IPS-15b (cell line): Measurements from ENCODE around the gene LENG1.

Source experiments
- H3K27me3 ChIP-seq: one replicate; pipeline ENCODE4 v1.6.1; 2013; ENCODE audit warnings: low read length; ENCODE audit not compliant: control insufficient read depth, insufficient read depth
- H3K36me3 ChIP-seq: one replicate; pipeline ENCODE4 v1.6.1; 2013; ENCODE audit warnings: low read length; ENCODE audit not compliant: control insufficient read depth, insufficient read depth
- H3K4me1 ChIP-seq: one replicate; pipeline ENCODE4 v1.6.1; 2013; ENCODE audit warnings: mild to moderate bottlenecking, low read length; ENCODE audit not compliant: control insufficient read depth, insufficient read depth
- H3K4me3 ChIP-seq: one replicate; pipeline ENCODE4 v1.5.1; 2013; ENCODE audit warnings: low read depth, low read length
- H3K9ac ChIP-seq: one replicate; pipeline ENCODE4 v1.6.1; 2013; ENCODE audit warnings: low read depth, mild to moderate bottlenecking, low read length
- H3K9me3 ChIP-seq: one replicate; pipeline ENCODE4 v1.6.1; 2013; ENCODE audit warnings: mild to moderate bottlenecking, low read length; ENCODE audit not compliant: control insufficient read depth, insufficient read depth

LENG1 gene

GRCh38 chr19:54129617-54129996 lies 29.9 kb downstream of the LENG1 start:
- Histone ChIP-seq H3K9me3 (no peaks in the 10 kb centered on the region), H3K9ac (no peak overlapping the region), H3K4me1 (no peaks in the 10 kb centered on the region), H3K4me3 (no peak overlapping the region), H3K36me3 (peaks cover 40% of the 10 kb centered on the region), H3K27me3 (no peaks in the 10 kb centered on the region)

- H3K9me3 ChIP-seq: no peaks in the 10 kb centered on the region
- H3K27me3 ChIP-seq: no peaks in the 10 kb centered on the region
- H3K36me3 ChIP-seq: peaks cover 46% of the 10 kb centered on the region
- no peaks in the 10 kb centered on the region for H3K4me1 ChIP-seq
- H3K4me3 ChIP-seq: no peak overlapping the region
- H3K9ac ChIP-seq: no peak overlapping the region
Measured at GRCh38 chr19:54128796-54129616, 30.5 kb downstream of the LENG1 start.

- no peaks in the 10 kb centered on the region for H3K9me3 ChIP-seq
- no peaks in the 10 kb centered on the region for H3K27me3 ChIP-seq
- H3K4me1 ChIP-seq: no peaks in the 10 kb centered on the region
- peaks cover 52% of the 10 kb centered on the region for H3K36me3 ChIP-seq
- H3K9ac ChIP-seq: no peak overlapping the region
- no peak overlapping the region for H3K4me3 ChIP-seq
Measured at GRCh38 chr19:54128441-54128725, 31.1 kb downstream of the LENG1 start.

DNA sequence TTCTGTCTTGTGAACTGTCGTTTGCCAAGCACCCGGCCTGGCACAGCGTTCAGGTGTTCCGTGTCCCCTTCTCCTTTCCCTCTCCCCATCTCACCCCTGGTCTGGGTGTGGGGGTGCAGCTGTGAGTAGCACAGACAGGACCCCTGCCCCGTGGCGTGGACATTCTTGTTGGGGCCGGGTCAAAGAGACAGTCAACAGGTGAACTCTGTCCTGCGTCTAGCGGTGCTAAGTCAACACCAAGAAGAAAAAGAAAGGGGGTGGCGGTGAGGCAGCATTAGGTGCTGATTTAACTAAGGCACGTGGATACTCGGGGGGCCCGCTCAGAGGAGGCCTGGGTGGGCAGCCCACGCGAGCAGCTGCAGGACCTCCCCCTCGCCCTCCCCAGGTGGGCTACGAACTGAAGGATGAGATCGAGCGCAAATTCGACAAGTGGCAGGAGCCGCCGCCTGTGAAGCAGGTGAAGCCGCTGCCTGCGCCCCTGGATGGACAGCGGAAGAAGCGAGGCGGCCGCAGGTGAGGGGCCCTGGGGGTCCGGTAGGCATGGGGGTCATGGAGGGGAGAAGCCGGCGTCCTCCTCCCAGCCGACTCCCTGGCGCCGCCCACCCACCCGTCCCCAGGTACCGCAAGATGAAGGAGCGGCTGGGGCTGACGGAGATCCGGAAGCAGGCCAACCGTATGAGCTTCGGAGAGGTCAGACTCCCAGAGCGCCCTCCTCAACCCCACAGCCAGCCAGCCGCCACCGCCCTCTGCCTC lies 31.7 kb downstream of the LENG1 start:
- H3K4me1 ChIP-seq: no peaks in the 10 kb centered on the region
- no peaks in the 10 kb centered on the region for H3K27me3 ChIP-seq
- no peak overlapping the region for H3K9ac ChIP-seq
- H3K4me3 ChIP-seq: no peak overlapping the region
- H3K36me3 ChIP-seq: peaks cover 57% of the 10 kb centered on the region
- H3K9me3 ChIP-seq: no peaks in the 10 kb centered on the region

- Histone ChIP-seq H3K36me3 (peaks cover 64% of the 10 kb centered on the region), H3K27me3 (no peaks in the 10 kb centered on the region), H3K9me3 (no peaks in the 10 kb centered on the region), H3K4me3 (no peak overlapping the region), H3K9ac (no peak overlapping the region), H3K4me1 (no peaks in the 10 kb centered on the region)
Measured at GRCh38 chr19:54125713-54126112, 33.8 kb downstream of the LENG1 start.

DNA sequence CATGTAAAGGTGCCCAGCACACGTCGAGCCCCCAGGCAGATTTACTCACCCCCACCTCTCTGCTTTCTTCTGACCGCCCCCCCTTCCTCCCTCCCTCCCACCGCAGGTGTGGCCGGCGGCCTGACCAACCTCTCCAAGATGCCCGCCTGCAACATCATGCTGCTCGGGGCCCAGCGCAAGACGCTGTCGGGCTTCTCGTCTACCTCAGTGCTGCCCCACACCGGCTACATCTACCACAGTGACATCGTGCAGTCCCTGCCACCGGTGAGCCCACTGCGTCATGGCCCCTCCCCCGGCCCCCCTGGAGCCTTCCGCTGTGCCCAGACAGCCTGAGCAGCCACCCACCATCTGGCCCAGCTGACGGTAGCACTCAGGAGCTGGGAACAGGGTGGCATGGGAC lies 35.1 kb downstream of the LENG1 start:
- no peaks in the 10 kb centered on the region for H3K9me3 ChIP-seq
- H3K4me1 ChIP-seq: no peaks in the 10 kb centered on the region
- H3K36me3 ChIP-seq: peaks cover 67% of the 10 kb centered on the region
- H3K9ac ChIP-seq: no peak overlapping the region
- no peaks in the 10 kb centered on the region for H3K27me3 ChIP-seq
- no peak overlapping the region for H3K4me3 ChIP-seq

DNA sequence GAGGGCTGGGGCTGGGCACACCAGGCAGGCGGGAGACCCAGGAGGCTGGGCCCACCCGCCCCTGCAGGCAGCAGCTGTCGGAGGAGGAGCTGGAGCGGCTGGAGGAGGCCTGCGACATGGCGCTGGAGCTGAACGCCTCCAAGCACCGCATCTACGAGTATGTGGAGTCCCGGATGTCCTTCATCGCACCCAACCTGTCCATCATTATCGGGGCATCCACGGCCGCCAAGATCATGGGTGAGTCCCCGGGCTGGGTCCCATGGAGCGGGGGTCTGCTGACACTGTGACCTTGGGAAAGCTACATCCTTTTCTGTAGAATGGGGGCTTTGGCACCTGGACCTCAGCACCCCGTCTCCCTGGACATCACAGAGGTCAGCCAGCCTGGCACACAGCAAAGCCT lies 35.8 kb downstream of the LENG1 start:
- Histone ChIP-seq H3K9ac (no peak overlapping the region), H3K27me3 (no peaks in the 10 kb centered on the region), H3K36me3 (peaks cover 60% of the 10 kb centered on the region), H3K4me3 (no peak overlapping the region), H3K9me3 (no peaks in the 10 kb centered on the region), H3K4me1 (no peaks in the 10 kb centered on the region)

- H3K27me3 ChIP-seq: no peaks in the 10 kb centered on the region
- H3K4me1 ChIP-seq: no peaks in the 10 kb centered on the region
- no peaks in the 10 kb centered on the region for H3K9me3 ChIP-seq
- no peak overlapping the region for H3K9ac ChIP-seq
- H3K4me3 ChIP-seq: no peak overlapping the region
- peaks cover 58% of the 10 kb centered on the region for H3K36me3 ChIP-seq
Measured at GRCh38 chr19:54121259-54121658, 38.3 kb downstream of the LENG1 start.

DNA sequence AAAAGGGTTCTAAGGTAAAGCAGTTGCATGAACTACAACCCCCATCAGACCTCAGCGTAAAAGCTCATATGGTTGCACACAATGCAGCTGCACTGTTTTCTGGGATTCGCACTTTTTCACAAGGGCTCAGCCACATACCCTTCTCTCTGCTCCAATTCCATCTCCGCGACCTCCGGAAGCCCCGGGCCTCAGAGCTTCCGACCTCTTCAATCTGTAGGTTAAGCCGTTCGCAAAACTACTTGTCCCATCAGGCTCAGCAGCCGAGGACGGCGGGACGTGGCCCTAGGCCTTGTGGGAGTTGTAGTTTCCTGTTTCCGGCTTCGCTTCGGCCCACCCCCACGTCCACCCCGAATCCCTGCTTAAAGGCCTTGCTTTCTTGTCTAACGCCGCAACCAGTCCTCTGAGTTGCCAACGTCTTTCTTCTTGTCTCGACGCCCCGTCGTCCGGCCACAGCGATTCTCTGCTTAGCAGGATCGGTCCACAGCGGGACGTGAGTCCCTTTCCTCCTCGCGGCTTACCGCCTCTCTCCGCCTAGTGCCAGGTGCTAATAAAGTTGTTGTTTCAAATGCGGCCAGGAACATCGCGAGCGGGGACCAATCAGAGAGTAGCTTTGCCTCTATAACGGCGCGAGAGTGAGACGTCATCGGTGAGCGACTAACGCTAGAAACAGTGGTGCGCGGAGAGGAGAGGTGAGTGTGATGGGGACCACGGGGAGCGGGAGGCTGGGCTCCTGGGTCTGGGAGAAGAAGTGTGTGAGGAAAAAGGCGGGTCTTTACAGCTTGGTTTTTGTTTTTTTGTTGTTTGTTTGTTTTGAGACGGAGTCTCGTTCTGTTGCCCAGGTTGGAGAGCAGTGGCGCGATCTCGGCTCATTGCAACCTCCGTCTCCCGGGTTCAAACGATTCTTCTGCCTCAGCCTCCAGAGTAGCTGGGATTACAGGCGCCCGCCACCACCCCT lies 44.1 kb downstream of the LENG1 start, which contains the start of the genes PRPF31 and TFPT:
PRPF31 (plus strand) TSS at position 646 of the 955 bp plus-strand sequence. CDS start 2,525 bp downstream, outside the sequence.
TFPT (minus strand) TSS at position 549 of the 955 bp plus-strand sequence; CDS start at position 161, 388 bp downstream.
- Histone ChIP-seq H3K9me3 (no peaks in the 10 kb centered on the region), H3K4me3 (peak within 1 kb of the TSS; percentile 79), H3K36me3 (peaks cover 25% of the 10 kb centered on the region), H3K9ac (peak within 1 kb of the TSS; percentile 90), H3K27me3 (no peaks in the 10 kb centered on the region), H3K4me1 (no peaks in the 10 kb centered on the region)

DNA sequence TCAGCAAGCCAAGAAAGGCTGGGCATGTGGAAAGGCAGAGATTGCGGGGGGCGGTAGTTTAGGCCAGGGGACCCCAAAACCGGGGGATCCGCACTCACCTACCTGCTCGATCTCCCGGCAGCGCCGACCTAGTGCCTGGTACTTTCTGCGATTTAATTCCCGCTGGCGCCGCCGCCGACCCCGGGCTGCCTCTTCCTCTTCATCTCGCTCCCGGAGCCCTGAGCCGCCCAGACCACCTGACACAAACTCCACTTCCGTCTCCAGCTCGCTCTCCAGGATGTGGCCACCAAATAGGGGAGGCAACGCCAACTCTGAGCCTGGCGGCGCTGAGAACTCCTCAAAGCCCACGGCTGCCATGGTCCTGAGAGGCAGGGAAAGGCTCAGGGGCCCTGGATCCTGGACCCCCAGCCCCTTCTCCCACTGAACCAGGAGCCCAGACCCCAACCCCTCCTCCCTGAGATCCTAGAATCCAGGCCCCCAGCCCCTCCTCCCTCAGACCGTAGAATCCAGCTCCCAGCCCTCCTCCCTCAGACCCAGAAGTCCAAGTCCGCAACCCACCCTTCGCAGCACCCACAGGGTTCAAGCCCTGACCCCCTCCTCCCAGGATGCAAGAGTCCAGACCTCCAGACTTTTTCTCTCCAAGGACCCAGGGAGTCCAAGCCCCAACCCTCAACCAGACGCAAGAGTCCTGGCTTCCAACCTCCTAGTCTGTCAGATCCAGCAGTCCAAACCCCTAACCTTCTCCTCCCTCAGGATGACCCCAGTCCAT lies 45.0 kb downstream of the LENG1 start:
- Histone ChIP-seq H3K36me3 (peaks cover 26% of the 10 kb centered on the region), H3K4me1 (no peaks in the 10 kb centered on the region), H3K9me3 (no peaks in the 10 kb centered on the region), H3K9ac (peak overlapping the region; percentile 90), H3K4me3 (peak overlapping the region; percentile 79), H3K27me3 (no peaks in the 10 kb centered on the region)

DNA sequence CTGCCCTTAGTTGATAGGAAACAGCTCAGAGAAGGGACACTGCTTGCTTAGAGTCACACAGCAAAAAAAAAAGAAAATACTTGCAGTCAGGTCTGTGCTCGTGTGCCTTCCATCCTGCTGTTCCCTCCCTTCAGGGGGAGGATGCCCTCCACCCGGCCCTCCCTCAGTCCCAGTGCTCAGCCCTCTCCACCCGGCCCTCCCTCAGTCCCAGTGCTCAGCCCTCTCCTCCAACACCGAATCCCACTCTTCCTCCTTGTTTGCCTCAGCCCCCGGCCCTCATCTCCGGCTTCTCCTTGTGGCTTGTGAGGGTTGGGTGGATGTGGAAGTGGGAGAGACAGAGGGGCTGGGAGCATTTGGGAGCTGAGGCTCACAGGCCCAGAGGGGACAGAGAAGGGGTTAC lies 49.9 kb downstream of the LENG1 start:
- Histone ChIP-seq H3K36me3 (peaks cover 59% of the 10 kb centered on the region), H3K9ac (no peak overlapping the region), H3K4me1 (no peaks in the 10 kb centered on the region), H3K9me3 (no peaks in the 10 kb centered on the region), H3K27me3 (no peaks in the 10 kb centered on the region), H3K4me3 (no peak overlapping the region)
